Motor neuron (in vitro differentiated cells): Measurements from ENCODE around the gene MOV10. TPM values are rescaled to one million over a fixed set of nuclear protein-coding genes. Genes with fewer than 3 reads are reported as not detected.

Experiments used
- ATAC-seq, 8 experiments: fragments of 200-7000 bp; cut with Tn5 transposase; replicated peaks in 6 of 8; 2 replicates each; pipeline ENCODE4 v1.8.0; 2021; ENCODE audit warnings: mild to moderate bottlenecking in 8 of 8, moderate library complexity in 8 of 8
- H3K27ac ChIP-seq, 2 donors: fragments of 250-450 bp; sonication (Bioruptor Pico); 2 replicates each; pipeline ENCODE4 v1.9.0; 2021; ENCODE audit warnings: antibody characterized with exemption in 2 of 2, mild to moderate bottlenecking in 2 of 2, moderate library complexity in 1 of 2
- H3K4me1 ChIP-seq, 2 donors: fragments of 250-450 bp; sonication (Bioruptor Pico); replicated peaks in 1 of 2; 2 replicates each; pipeline ENCODE4 v1.6.1; 2021; ENCODE audit warnings: antibody characterized with exemption in 2 of 2, mild to moderate bottlenecking in 2 of 2, moderate library complexity in 1 of 2
- H3K4me3 ChIP-seq, 5 donors: fragments of 250-450 bp; sonication (Bioruptor Pico); 2 replicates each; pipeline ENCODE4 v1.9.0; 2021; ENCODE audit warnings: antibody characterized with exemption in 5 of 5, mild to moderate bottlenecking in 5 of 5, moderate library complexity in 4 of 5
- WGBS, 10 experiments: fragments of 450-650 bp; shearing (Covaris generic); methylation state at CpG; one replicate each; pipeline ENCODE4 v1.0.0; 2022; 5-methylcytosine and 5-hydroxymethylcytosine counted together
- in situ Hi-C, 9 experiments: fragments of 400-800 bp; cut with MboI; loops; one replicate each; pipeline ENCODE4 v1.15.0; 2021; ENCODE audit warnings: low sequenced_read_pairs in 9 of 9, low pct_unique_long_range_greater_than_20kb in 2 of 9; ENCODE audit not compliant: unreplicated experiment in 9 of 9
- total RNA-seq, 8 experiments: library from RNA; unstranded; fragments of 300-600 nt; gene quantifications; 2 replicates each; pipeline versions ENCODE4 v1.2.3 to v1.2.4, GENCODE V29; 2022

Gene MOV10
- total RNA-seq, 8 experiments from 2014 or later, result 8.8 to 74.7 (median 28.3) TPM

DNA sequence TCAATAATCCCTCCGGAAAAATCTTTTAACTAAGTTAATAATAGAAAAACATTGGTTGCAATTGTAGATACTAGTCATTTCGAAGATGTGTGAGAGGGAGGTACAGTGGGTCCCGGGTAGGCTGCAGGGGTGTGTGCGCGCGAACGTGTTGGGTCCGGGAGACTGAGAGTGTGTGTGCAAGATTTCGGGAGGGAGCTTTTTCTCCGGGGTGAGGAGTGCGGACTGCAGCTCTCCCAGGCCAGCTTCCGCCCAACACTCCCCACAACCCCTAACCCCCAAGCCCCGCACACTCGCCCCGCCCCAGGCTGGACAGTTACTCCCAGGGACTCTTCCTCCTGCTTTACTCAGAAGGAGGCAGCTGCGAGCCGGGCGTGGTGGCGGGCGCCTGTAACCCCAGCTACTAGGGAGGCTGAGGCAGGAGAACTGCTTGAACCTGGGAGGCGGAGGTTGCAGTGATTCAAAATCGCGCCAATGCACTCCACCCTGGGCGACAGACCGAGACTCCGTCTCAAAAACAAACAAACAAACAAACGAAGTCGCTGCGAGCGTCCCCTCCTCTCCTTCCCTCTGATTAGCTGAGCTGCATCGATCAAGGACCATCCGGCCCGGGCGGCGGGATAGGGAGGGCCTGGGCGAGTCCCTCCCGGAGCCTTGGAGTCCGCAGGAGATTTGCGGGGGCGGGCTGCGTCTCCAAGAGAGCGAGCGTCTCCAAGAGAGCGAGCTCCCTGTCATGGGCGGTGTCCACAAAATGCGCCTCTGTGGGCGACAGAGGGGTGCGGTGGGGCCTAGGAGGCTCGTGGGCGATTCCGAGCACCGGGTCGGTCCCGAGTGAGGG lies 68.9 kb downstream of the MOV10 start:
- Histone ChIP-seq H3K4me3 (no peak overlapping the region), H3K4me1 (no peaks in the 10 kb centered on the region), H3K27ac (no peak overlapping the region)
- peak in 3 of 8 experiments; percentile 62 to 71 (median 69) for ATAC-seq
- 18 to 100% (median 85%) methylated on average over 2 to 21 of the region's 54 CpGs; no CpG with 5 or more reads in 4 of the 10 experiments for WGBS, 10 experiments
- in situ Hi-C loops, result no loop called here

GRCh38 chr1:112744009-112744578 lies 69.6 kb downstream of the MOV10 start:
- 0 to 47% (median 34%) methylated on average over 3 to 49 of the region's 58 CpGs; no CpG with 5 or more reads in 3 of the 10 experiments for WGBS, 10 experiments
- H3K4me3 ChIP-seq, result no peak overlapping the region
- ATAC-seq, result peak in 4 of 8 experiments; percentile 19 to 93 (median 88)
- in situ Hi-C loops, result no loop called here
- H3K4me1 ChIP-seq, result no peaks in the 10 kb centered on the region
- no peak overlapping the region for H3K27ac ChIP-seq

DNA sequence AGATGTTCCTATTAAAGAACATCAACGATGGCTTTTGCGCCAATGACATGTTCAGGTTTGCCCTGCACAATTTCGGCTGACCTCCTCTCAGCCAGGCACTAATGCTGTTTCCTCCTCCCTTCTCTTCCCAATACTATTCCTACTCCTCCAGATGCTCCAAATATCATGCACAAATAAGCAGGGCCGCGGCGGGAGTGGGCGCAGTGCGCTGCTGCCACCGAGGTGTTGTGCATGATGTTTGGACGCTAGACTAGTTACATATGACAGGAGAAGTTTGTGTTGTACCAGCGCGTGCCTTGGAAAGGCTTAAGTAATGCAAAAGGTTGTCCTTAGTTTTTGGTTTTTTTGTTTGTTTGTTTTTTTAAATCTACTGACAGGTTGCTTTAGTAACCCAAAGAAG lies 73.9 kb downstream of the MOV10 start:
- Histone ChIP-seq H3K27ac (no peak overlapping the region), H3K4me1 (no peaks in the 10 kb centered on the region), H3K4me3 (no peak overlapping the region)
- in situ Hi-C loops, result no loop called here
- 84 to 100% (median 93%) methylated on average over 3 to 11 of the region's 12 CpGs; no CpG with 5 or more reads in 1 of the 10 experiments for WGBS, 10 experiments
- no peak for ATAC-seq

Other genes starting within 250 kb of the MOV10 start
- gene WNT2B, start 165.7 kb upstream of the MOV10 start, total RNA-seq, result 1 to 10 TPM; 2.3 to 4.3 (median 3.5) TPM
- gene ST7L, start 55.5 kb upstream of the MOV10 start, total RNA-seq, result 10 to 100 TPM; 19.9 to 31.3 (median 28.2) TPM
- 100 to 1,000 TPM; 119 to 210 (median 162) TPM for gene CAPZA1, start 54.8 kb upstream of the MOV10 start, total RNA-seq
- gene RHOC, start 32.5 kb downstream of the MOV10 start, total RNA-seq, result 100 to 1,000 TPM in 4 of 8 experiments, 10 to 100 TPM in 4; 57.4 to 468 (median 89.6) TPM
- 1 to 10 TPM in 4 of 8 experiments, under 1 TPM in 4; 0.36 to 2.2 (median 0.87) TPM for gene PPM1J, start 40.7 kb downstream of the MOV10 start, total RNA-seq